ENCODE measurements around the gene ATP6V0B. TPM values are rescaled to one million over a fixed set of nuclear protein-coding genes. Genes with fewer than 3 reads are reported as not detected.
A peak's percentile ranks its signal among the peaks of the same experiment; 100 is the strongest.

Gene ATP6V0B
- total and polyA plus RNA-seq, 8 donors: 59.8 to 208 (median 84.8) TPM

DNA sequence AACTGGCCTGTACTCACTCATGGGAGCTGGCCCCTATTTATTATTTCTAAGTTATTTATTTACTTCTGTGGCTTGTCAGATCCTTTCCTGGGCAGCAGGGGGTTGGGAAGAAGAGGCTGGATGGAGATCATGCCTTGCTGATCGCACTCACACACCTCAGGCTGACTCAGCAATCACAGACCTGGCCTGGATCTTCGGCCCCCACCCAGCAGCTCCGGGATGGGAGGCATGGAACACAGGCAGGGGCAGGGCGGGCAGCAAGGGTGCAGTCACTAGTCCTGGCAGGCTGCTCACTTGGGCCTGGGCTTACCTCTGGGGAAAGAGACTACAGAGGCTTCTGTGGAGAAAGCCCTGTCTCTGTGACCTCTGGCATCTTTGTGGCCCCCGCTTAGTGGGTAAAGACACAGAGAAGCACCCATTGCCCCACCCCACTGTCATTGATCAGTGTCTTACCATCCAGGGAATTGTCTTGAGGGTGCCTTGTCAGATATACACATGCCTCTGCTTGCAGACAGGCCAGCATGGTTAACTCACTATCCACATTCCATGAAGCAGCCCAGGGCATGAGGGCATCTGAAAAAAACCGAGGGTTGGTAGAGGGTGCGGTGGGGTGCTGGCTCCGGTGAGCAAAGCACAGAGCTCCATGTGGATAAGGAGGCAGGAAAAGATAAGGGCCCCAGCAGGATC lies 37.4 kb upstream of the ATP6V0B start:
- DNase-seq: no peak
- peak overlapping the region in 2 of 4 donors; percentile 59 to 63 for H3K4me3 ChIP-seq
- no peak for ATAC-seq
- TF ChIP-seq, protein P1, sequence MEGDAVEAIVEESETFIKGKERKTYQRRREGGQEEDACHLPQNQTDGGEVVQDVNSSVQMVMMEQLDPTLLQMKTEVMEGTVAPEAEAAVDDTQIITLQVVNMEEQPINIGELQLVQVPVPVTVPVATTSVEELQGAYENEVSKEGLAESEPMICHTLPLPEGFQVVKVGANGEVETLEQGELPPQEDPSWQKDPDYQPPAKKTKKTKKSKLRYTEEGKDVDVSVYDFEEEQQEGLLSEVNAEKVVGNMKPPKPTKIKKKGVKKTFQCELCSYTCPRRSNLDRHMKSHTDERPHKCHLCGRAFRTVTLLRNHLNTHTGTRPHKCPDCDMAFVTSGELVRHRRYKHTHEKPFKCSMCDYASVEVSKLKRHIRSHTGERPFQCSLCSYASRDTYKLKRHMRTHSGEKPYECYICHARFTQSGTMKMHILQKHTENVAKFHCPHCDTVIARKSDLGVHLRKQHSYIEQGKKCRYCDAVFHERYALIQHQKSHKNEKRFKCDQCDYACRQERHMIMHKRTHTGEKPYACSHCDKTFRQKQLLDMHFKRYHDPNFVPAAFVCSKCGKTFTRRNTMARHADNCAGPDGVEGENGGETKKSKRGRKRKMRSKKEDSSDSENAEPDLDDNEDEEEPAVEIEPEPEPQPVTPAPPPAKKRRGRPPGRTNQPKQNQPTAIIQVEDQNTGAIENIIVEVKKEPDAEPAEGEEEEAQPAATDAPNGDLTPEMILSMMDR (IDR thresholded peaks at IDR 0.05): no peak
- no peaks in the 10 kb centered on the region for H3K27me3 ChIP-seq
- H3K27ac ChIP-seq: peak overlapping the region in 1 of 4 donors; percentile 55
- H3K4me1 ChIP-seq: peaks cover 6 to 9% (median 8%) of the 10 kb centered on the region in 3 donors
- H3K36me3 ChIP-seq: no peaks in the 10 kb centered on the region
- no peaks in the 10 kb centered on the region for H3K9me3 ChIP-seq
- FAIRE-seq: no peak
- intact Hi-C loops (cut with DNase I): loop anchor here in 2 of 3 donors (10.0 kb wide), 2 partner anchors 173 to 183 kb away; no protein-coding TSS in a partner anchor
- 65 to 74% methylated on average over 8 of the region's 8 CpGs for WGBS, 2 donors

GRCh38 chr1:43938383-43938782 lies 36.4 kb upstream of the ATP6V0B start:
- WGBS, 2 donors: 85 to 87% methylated on average over 10 of the region's 10 CpGs
- FAIRE-seq (no peak), DNase-seq (no peak), ATAC-seq (no peak)
- H3K27ac ChIP-seq: no peak overlapping the region
- no peak overlapping the region for H3K4me3 ChIP-seq
- H3K27me3 ChIP-seq: no peaks in the 10 kb centered on the region
- no peaks in the 10 kb centered on the region for H3K36me3 ChIP-seq
- intact Hi-C loops (cut with DNase I): loop anchor here in 2 of 3 donors (10.0 kb wide), 2 partner anchors 174 to 184 kb away; no protein-coding TSS in a partner anchor
- H3K4me1 ChIP-seq: peaks cover 6 to 9% (median 8%) of the 10 kb centered on the region in 3 donors
- no peaks in the 10 kb centered on the region for H3K9me3 ChIP-seq
- TF ChIP-seq, protein P1 (IDR thresholded peaks at IDR 0.05): no peak

- FAIRE-seq (no peak), DNase-seq (no peak), ATAC-seq (no peak)
- H3K4me3 ChIP-seq: no peak overlapping the region
- peaks cover 6 to 9% (median 8%) of the 10 kb centered on the region in 3 donors for H3K4me1 ChIP-seq
- no peaks in the 10 kb centered on the region for H3K36me3 ChIP-seq
- H3K9me3 ChIP-seq: no peaks in the 10 kb centered on the region
- 74 to 76% methylated on average over 3 of the region's 3 CpGs for WGBS, 2 donors
- TF ChIP-seq, protein P1 (IDR thresholded peaks at IDR 0.05): no peak
- no peaks in the 10 kb centered on the region for H3K27me3 ChIP-seq
- intact Hi-C loops (cut with DNase I): loop anchor here in 2 of 3 donors (10.0 kb wide), 2 partner anchors 174 to 184 kb away; no protein-coding TSS in a partner anchor
- H3K27ac ChIP-seq: no peak overlapping the region
Measured at GRCh38 chr1:43938892-43939587, 35.7 kb upstream of the ATP6V0B start.

DNA sequence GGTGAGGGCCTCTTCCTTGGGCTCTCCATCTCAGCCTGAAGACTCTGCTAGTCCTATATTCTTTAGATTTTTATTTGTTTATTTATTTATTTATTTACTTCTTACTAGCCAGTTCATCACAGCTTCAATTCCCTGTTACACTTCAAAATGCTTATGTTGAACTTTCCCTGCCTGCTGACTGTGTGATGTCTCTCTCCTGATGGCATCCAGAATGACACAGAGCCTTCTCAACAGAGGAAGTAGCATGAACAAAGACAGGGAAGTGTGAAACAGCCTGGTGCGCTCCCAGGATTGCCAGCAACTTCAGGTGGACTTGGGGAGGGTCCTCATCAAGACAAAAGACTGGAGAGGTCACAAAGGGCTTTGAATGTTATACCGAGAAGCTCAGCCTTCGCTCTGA lies 32.3 kb upstream of the ATP6V0B start:
- intact Hi-C loops (cut with DNase I): no loop called here
- TF ChIP-seq, protein P1 (IDR thresholded peaks at IDR 0.05): no peak
- Histone ChIP-seq H3K27me3 (no peaks in the 10 kb centered on the region), H3K9me3 (no peaks in the 10 kb centered on the region), H3K27ac (no peak overlapping the region), H3K4me1 (peaks cover 4 to 16% (median 11%) of the 10 kb centered on the region in 3 donors), H3K4me3 (no peak overlapping the region), H3K36me3 (no peaks in the 10 kb centered on the region)
- WGBS, 2 donors: 92 to 93% methylated on average over 3 of the region's 3 CpGs
- DNase-seq (no peak), ATAC-seq (no peak), FAIRE-seq (no peak)
